ENCODE data around the gene OPN4.

The OPN4 gene

DNA sequence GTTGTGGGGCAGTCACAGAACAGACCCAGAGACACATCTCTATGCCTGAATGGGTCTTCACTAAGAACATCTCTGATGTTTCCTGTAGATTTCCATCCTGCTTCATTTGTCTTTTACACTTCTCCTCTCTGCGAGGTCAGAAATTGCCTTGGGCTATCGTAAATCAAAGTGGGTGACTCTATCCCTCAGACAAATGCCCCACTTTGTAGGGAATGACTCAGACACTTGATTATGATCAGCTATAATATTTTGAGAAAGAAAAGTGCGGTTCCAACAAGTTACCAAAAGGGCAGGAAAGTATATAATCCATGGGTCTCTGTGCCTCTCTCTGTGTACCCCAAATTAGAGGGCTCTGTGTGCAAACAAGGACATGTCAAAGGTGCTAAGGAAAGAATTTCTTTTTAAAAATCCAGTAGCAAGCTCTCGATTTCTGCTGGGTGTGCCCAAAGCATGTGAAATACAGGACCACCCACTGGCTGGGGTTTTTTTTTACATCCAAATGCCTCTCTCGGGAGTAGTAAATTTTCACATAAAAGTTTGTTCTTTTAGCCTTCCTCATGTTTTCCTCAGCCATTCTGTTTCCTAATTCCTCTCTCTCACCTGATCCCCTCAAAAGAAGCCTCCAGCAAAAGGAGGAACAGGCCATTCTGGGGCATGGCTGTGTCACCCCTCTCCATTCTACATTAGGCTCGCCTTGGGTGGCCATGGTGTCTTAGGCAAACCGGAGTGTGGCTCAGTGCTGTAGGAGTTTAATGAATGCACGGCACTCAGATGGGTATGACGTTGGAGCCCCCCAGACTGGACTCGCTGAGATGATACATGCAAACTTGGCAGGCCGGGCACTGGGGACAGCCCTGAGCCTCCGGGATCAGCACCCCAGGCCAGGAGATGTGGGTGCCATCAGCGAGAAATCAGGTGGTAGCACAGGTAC is 6.3 kb upstream of the OPN4 start:
- no peak for DNase-seq (ENCODE audit: low spot score)

DNA sequence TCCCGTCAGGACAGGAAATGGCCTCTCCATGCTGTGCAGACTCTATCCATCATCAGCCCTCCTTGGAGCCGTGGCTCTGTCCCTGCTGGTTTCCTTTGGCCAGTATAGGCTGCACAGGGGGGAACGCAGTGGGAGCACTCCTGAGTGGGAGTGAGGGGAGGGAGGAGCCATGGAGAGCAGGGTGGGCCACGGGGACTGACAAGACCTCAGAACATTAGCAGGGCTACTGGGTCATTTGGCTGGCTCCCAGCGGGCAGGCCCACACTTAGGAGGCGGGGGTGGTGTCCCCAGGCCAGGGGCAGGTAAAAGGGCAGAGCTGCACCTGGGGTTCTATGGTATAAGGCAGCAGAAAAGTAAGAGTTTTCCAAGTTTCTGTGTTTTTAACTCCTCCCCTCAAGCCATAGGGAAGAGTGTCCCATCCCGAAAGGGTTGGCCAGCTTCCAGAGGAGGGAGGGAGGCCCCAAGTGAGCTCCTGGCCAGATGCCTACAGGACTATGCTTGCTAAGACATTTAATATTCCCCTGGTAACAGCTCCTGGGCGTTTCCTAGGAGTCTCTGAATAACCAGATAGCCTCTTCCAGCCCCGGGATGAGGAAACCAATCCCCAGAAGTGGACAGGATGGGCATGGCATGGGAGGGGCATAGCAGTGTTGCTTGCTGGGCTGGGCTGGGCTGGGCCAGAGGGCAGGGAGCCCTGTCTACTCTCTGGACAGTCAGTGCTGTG is 5.5 kb upstream of the OPN4 start:
- DNase-seq (ENCODE audit: low spot score) = no peak

DNA sequence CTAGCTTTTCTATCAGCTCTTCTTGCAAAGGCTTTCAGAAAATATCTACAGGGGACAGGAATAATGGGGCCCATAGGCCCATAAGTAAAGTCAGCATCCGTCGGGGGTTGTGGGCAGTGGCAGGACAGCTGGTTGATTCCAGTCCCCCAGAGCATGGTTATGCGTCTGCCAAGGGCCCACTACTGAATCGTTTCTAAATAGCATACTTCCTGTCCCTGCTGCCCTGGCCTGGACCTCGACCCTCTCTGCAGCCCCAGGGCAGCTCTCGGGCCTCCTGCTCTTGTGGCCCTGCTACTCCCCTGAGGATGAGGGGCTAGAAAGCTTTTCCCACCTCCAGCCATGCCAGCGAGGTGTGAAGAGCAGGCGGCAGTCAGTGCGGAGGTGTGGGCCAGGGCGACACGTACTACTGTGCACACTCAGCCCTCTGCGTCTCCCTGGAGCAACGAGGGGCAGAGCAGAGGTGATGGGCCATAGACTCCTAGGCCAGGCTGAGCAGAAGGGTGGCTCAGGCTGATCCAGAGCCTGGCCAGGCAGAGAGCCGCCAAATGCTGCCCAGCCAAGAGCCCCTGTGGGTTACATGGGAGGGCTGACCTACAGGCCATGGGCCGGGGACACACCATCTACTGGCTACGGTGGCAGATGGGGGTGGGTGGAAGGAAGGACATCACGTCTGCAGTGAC is 4.7 kb upstream of the OPN4 start:
- DNase-seq (ENCODE audit: low spot score) = no peak

DNA sequence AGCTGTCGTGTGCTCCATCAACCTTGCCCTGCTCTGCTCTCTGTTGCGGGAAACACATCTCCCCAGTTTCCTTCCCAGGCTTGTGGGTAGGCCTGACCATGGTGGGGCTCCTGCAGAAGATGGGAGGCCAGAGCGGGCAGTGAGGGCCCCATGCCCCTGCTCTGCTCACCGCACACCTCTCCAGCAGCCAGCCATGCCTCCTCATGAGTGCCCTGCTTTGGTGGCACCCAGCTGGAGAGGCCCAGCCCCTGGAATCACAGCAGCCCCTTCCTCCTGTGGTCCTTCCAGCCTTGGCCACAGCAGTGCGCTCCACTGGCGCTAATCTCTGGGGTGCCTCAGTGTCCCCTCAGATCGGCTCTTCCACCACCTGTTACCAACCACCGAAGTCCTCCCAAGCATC is 4.2 kb upstream of the OPN4 start:
- no peak for DNase-seq (ENCODE audit: low spot score)

DNA sequence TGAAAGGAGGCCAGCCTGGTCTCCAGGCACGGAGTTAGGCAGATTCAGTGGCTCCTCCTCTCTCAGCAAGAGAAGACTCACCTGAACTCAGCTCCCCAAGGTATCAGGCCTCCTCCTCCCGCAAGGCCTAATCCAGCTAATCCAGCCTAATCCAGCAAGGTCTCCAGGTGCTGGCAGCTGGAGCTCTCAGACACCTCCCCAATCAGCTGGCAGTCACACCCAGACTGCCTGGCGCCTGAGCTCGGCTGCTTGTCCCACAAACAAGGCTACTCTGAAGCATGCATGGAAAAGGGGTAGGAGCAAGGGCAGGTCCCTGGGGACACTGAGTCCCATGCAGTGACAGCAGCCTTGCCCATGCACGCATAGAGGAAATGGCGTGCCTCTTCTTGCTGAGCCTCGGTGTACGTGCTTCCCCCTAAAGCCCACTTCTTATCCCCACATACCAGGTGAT is 3.3 kb upstream of the OPN4 start:
- no peak for DNase-seq (ENCODE audit: low spot score)

DNA sequence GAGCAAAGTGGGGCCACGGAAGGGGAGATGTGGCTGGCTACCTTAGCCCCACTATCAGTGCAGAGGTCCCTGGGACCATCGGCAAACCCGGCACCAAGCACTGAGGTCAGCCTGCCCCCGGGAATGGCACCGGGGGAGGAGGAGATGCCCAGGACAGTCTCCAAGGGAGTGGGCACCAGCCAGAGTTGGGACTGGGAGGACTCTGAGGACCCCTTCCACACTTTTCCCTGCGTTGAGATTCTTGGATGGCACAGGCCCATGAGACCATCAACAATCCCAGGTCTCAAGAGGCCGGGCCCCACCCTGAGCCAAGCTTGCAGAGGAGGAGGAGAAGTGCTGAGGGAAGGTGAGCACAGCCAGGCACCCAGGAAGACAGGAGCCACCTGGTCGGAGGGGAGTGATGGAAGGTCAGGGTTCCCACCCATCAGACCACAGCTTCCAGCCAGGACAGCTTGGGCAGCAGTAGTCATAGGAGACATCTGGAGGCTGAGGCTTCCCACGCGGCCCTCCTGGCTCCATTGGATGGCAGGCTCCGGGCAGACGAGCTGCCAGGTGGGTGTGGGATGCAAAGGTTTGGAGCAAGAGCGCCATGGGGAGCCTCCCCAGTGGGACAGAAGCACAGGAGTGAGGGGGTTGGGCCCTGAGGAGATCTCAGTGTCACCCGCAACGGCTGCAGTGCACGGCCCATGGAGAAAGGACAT is 2.6 kb upstream of the OPN4 start:
- no peak for DNase-seq (ENCODE audit: low spot score)

DNA sequence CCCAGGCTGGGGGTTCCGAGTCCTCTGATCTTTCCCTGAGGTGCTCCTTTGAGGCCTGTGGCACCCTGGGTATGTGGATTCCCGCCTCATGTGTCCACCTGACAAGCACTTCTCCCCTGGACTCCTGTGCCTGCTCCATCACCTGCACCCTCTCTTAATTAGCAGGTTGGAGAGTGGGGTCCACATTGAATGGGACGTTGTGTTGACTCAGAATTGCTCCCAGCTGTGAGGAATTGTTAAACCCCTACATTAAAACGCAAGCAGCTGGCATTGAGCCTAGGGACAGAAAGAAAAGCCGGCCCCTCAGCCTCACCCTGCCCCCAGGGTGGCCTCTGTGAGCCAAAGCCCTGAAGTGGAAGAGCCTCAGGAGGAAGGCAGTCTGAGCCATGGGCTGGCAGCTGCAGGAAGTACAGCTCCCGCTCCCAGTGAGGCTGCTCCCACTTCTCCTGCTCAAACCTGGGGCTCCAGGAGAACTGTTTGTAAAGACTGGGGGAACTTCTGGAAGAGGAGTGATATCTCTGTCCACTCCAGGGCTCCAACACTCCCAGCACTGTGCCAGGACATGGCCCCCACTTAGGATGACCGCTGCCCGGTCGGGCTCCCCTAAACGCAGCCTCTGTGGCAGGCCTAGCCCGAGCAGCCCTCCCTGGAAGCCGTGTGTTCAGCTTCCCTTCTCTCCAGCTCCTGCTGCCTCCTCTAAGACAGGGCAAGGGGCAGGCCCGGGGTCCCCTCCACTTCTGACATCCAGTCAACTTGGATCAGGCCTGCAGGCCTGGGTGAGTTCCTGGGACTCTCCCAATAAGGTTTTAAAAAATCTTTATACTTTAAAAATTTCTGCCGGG is 1.8 kb upstream of the OPN4 start:
- DNase-seq (ENCODE audit: low spot score) = no peak

DNA sequence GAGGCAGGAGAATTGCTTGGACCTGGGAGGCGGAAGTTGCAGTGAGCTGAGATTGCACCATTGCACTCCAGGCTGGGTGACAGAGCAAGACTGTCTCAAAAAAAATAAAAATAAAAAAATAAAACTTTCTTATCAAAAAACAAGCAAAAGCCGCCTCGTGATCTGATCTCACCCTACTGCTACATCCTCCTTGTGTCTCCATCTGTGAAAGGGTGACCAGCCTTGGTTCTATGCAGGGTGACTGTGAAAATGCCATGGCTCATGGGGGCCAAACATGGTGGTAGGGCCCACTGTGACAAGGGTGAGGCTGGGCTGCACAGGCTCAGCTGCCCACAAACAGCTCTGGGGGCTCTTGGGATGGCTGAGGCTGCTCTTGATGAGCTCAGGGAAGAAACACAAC is 968 bp upstream of the OPN4 start:
- DNase-seq (ENCODE audit: low spot score) = no peak

DNA sequence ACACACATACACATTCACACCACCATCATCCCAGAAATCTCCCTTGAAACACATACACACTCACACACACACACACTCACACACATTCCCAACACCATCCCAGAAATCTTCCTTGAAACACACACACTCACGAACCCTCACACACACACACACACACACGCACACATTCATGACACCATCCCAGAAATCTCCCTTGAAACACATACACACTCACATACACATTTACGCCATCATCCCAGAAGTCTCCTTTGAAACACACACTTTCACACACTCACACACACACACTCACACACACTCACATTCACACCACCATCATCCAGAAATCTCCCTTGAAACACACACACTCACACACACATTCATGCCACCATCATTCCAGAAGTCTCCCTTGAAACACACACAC is 360 bp upstream of the OPN4 start:
- no peak for DNase-seq (ENCODE audit: low spot score)

DNA sequence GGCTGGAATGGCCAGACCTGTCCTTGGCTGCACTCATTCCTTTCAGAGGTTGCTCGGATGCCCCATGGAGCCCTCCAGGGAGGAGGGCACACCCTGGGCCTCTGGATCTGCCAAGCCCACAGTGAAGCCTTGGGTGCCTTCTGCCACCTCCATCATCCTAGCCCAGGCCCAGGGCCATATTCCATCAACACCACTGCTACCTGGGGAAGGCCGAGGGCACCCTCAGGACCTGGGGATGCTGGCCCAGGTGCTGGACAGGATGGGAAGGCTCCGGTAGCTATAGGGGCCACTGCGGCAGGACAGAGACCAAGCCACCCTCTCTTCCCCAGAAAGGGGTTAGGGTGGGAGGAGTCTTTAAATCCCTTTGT is 810 bp downstream of the OPN4 start:
- DNase-seq (ENCODE audit: low spot score) = no peak

DNA sequence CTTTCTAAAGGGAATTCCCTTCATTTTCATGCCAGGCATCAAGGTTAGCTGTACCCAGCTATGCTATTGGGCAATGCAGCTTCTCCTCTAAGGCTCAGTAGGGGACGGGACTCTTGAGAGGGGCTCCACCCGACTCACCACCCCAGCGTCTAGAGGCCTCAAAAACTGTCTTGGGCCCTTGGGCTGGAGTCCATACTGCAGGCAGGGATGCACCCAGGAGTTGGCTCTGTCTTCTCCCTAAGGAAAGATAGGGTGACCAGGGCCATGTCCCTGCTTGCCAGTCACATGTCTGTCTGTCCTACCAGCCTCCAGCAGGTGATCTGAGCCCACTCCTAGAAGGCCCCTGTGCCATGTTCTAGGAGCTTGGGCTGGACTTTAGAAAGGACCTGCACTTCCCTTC is 1.2 kb downstream of the OPN4 start:
- no peak for DNase-seq (ENCODE audit: low spot score)

DNA sequence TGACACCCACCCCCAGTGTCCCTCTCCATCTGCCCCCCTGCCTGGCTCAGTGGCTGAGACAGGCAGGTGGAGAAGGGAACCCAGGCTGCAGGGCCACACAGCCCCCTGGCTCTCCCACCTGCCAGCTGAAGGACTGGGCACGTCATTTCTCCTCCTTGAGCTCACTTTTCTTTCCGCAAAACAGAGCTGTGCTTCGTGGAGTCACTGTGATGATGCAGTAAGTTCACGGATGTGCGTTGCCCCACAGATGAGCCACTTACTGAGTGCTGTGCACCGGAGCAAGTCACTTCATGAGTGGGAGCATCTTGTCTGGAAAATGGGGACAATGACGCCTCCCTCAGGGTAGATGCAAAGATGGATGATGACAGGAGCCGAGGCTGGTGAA is 2.7 kb downstream of the OPN4 start:
- no peak for DNase-seq (ENCODE audit: low spot score)

DNA sequence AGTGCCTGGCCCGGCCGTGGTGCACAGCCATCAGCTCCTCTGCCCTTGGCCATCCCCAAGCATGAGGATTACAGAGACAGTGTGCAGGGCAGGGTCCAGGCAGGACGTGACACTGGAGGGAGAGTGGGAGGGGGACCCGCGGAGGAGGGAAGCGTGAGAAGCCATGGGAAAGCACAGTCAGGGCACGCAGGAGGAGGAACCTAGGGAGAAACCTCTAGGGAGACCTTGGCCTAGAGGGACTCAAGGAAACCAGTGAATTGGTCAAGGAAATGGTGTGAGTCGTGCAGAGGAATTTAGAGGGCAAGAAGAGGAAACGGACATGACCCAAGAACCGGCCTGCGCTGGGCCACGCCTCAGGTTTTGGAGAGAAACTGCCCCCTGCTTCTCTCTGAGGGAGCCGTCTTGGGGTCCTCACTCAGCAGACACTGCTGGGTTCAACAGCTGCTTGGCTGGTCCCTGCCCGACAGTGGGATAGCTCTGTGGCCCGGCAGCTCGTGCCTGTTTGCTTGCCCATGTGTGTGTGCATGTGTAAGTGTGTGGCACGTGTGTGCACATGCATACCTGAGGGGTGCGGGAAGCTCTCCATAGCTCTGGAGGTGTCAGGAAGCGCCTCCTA is 3.2 kb downstream of the OPN4 start:
- no peak for DNase-seq (ENCODE audit: low spot score)

DNA sequence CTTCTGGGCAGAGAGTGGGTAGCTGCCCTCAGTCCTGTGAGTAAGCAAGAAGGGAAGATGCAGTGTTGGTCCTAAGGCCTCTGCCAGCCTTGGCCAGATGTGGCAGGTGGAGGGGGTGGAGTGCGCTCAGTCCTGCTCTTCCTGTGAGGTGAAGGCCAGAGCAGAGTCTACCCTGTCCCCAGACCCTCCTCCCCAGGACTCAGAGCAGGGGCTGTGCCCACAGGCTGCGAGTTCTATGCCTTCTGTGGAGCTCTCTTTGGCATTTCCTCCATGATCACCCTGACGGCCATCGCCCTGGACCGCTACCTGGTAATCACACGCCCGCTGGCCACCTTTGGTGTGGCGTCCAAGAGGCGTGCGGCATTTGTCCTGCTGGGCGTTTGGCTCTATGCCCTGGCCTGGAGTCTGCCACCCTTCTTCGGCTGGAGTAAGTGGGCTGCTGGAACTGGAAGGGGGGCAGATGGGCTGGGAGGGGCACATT is 4.0 kb downstream of the OPN4 start:
- DNase-seq (ENCODE audit: low spot score) = no peak

DNA sequence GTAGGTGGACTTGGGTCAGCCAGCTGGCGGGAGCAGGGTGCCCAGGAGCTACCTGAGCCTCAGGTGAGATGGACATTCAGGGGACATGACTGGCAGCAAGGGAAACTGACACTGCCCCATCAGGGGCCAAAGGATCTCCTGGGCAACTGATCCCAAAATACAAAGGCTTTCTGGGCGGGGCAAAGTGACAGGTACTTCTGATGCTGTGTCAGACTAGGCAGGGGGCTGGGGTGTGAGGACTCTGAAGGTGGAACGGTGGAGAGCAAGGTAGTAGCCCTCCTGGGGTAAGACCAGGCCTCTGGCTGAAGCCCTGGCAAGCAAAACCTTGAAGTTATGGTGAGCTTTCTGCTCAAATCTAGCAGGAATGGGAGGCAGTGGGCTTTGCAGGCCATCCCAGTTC is 4.4 kb downstream of the OPN4 start:
- DNase-seq (ENCODE audit: low spot score) = no peak

DNA sequence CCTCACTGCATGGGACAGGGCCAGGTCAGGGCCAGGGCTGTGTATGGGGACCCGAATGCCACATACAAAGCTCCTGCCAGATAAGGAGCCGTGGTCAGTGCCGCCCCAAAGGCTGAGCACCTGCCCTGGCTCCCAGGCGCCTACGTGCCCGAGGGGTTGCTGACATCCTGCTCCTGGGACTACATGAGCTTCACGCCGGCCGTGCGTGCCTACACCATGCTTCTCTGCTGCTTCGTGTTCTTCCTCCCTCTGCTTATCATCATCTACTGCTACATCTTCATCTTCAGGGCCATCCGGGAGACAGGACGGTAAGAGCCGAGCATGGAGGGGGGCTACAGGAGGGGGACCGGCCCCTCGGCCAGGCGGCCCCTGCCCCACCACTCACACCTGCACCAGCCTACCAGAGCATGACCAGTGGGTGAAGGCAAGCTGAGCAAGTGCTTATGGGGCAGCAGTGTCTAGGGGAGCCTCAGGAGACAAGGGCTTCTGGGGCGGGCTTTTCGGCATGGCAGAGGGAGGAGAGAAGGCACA is 4.9 kb downstream of the OPN4 start:
- DNase-seq (ENCODE audit: low spot score) = no peak

DNA sequence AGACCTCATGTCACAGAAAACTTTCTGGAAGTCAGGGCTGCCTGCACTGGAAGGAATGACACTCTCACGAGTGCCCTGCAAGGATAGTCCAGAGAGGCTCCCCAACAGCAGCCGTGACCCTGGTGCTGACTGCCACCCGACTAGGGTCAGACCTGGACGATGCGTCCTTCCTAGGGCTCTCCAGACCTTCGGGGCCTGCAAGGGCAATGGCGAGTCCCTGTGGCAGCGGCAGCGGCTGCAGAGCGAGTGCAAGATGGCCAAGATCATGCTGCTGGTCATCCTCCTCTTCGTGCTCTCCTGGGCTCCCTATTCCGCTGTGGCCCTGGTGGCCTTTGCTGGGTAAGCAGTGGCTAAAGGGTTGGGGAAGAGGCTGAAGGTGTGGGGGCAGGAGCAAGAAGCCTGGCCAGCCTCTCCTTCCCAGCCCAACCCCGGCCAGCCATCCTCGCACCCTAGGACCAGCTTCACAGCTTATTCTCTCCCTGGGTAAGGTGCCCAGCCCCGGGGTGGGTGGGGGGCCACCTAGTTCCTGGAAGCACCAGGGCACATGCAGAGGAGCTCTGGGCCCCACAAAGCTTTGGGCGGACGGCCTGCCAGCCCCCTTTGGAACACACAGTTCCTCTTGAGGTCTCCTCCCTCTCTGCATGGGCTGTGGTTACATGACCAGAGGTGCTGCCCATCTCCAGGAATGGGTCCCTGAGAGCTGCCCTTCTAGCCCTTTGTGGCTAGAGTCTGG is 5.5 kb downstream of the OPN4 start:
- no peak for DNase-seq (ENCODE audit: low spot score)

DNA sequence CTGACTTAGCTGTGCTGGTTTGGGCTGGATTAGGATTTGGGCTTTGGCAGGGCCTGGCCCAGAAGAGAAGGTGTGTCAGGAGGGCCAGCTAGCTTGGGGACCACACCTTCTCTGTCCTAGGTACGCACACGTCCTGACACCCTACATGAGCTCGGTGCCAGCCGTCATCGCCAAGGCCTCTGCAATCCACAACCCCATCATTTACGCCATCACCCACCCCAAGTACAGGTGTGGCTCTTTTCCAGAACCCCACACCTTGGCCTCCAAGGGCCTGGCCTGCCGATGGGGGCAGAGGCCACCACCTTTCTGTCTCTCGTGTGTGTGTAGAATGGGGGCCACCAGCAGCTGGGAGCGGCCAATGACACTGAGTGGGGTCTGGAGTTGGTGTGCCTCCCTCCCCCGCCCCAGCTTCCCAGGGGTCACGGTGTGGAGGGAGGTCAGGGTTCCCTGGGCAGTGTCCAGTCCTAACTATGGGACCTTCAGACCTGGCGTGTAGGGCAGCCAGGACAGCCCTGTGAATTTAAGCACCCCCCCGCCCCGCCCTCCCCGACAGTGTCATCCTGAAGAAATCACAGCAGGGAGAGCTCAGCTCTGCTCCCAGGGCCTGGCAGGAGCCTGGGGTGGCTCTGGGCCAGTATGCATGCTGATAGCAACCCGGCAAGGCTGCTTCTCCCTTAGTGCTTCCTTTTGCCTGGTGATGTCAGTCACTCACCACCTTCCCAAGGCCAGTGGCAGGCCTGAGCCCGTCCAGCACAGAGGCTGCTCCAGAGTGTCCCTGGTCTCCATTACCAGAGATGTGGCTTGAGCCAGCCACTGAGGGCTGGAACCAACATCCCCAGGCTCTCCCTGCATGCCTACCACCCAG is 7.0 kb downstream of the OPN4 start:
- DNase-seq (ENCODE audit: low spot score) = no peak

Data from hematopoietic multipotent progenitor cell treated with erythropoietin and hydrocortisone succinate and interleukin-3 and kit ligand, for 15 days (in vitro differentiated cells).